Nephron (organoid): ENCODE measurements around the gene PPRC1.

ENCODE experiments used
- H3K27ac Mint-ChIP-seq, 3 experiments: 2 replicates each; pipeline ENCODE4 v1.8.0; 2020; ENCODE audit warnings: mixed read lengths in 3 of 3, mild to moderate bottlenecking in 2 of 3, moderate library complexity in 1 of 3
- H3K27me3 Mint-ChIP-seq: 2 replicates; pipeline ENCODE4 v1.8.0; 2021; ENCODE audit warnings: low read depth, mild to moderate bottlenecking, moderate library complexity, mixed read lengths
- H3K36me3 Mint-ChIP-seq: 2 replicates; pipeline ENCODE4 v1.8.0; 2020; ENCODE audit warnings: low read depth, mixed read lengths
- H3K4me1 Mint-ChIP-seq: 2 replicates; pipeline ENCODE4 v1.8.0; 2020; ENCODE audit warnings: mixed read lengths
- H3K4me3 Mint-ChIP-seq, 3 experiments: 2 replicates each; pipeline ENCODE4 v1.8.0; 2020; ENCODE audit warnings: mild to moderate bottlenecking in 3 of 3, mixed read lengths in 3 of 3, moderate library complexity in 2 of 3
- H3K9me3 Mint-ChIP-seq: 2 replicates; pipeline ENCODE4 v1.8.0; 2020; ENCODE audit warnings: mixed read lengths
- CTCF ChIP-seq, 3 experiments: fragments of 200-600 bp; sonication (generic); IDR thresholded peaks; one replicate each; pipeline ENCODE4 v1.5.0; 2021; ENCODE audit warnings: antibody characterized with exemption in 3 of 3; ENCODE audit not compliant: unreplicated experiment in 3 of 3

PPRC1 gene

GRCh38 chr10:102147561-102147960 lies 14.7 kb downstream of the PPRC1 start:
- Mint-ChIP-seq H3K9me3 (no peaks in the 10 kb centered on the region), H3K4me1 (peaks cover 17% of the 10 kb centered on the region), H3K27ac (no peak overlapping the region), H3K27me3 (no peaks in the 10 kb centered on the region), H3K36me3 (peaks cover 64% of the 10 kb centered on the region), H3K4me3 (no peak overlapping the region)
- no peak for TF ChIP-seq CTCF (IDR thresholded peaks at IDR 0.05; ENCODE audit: unreplicated experiment in 3 of 3)

GRCh38 chr10:102148275-102148674 lies 15.4 kb downstream of the PPRC1 start:
- H3K4me3 Mint-ChIP-seq: no peak overlapping the region
- no peaks in the 10 kb centered on the region for H3K9me3 Mint-ChIP-seq
- H3K36me3 Mint-ChIP-seq: peaks cover 61% of the 10 kb centered on the region
- no peak overlapping the region for H3K27ac Mint-ChIP-seq
- H3K4me1 Mint-ChIP-seq: peaks cover 24% of the 10 kb centered on the region
- H3K27me3 Mint-ChIP-seq: no peaks in the 10 kb centered on the region
- no peak for TF ChIP-seq CTCF (IDR thresholded peaks at IDR 0.05; ENCODE audit: unreplicated experiment in 3 of 3)

GRCh38 chr10:102150970-102151773 lies 18.3 kb downstream of the PPRC1 start:
- peaks cover 20% of the 10 kb centered on the region for H3K4me1 Mint-ChIP-seq
- no peaks in the 10 kb centered on the region for H3K9me3 Mint-ChIP-seq
- no peaks in the 10 kb centered on the region for H3K27me3 Mint-ChIP-seq
- peak overlapping the region; percentile 87 to 92 (median 91) for H3K27ac Mint-ChIP-seq
- peak overlapping the region; percentile 94 to 99 (median 97) for H3K4me3 Mint-ChIP-seq
- peaks cover 48% of the 10 kb centered on the region for H3K36me3 Mint-ChIP-seq
- TF ChIP-seq CTCF (IDR thresholded peaks at IDR 0.05; ENCODE audit: unreplicated experiment in 3 of 3): no peak

GRCh38 chr10:102151774-102152544 lies 19.1 kb downstream of the PPRC1 start, which contains the start of gene NOLC1:
Gene NOLC1 (plus strand): TSS chr10:102152389. CDS start chr10:102152411, 22 bp downstream.
- TF ChIP-seq CTCF (IDR thresholded peaks at IDR 0.05; ENCODE audit: unreplicated experiment in 3 of 3): no peak
- no peaks in the 10 kb centered on the region for H3K9me3 Mint-ChIP-seq
- peak within 1 kb of the TSS; percentile 94 to 99 (median 97) for H3K4me3 Mint-ChIP-seq
- H3K36me3 Mint-ChIP-seq: peaks cover 46% of the 10 kb centered on the region
- H3K27ac Mint-ChIP-seq: peak within 1 kb of the TSS; percentile 87 to 92 (median 91)
- no peaks in the 10 kb centered on the region for H3K27me3 Mint-ChIP-seq
- H3K4me1 Mint-ChIP-seq: peaks cover 20% of the 10 kb centered on the region

GRCh38 chr10:102152545-102152890 lies 19.7 kb downstream of the PPRC1 start:
- Mint-ChIP-seq H3K27me3 (no peaks in the 10 kb centered on the region), H3K9me3 (no peaks in the 10 kb centered on the region), H3K36me3 (peaks cover 46% of the 10 kb centered on the region), H3K4me3 (peak overlapping the region; percentile 94 to 99 (median 97)), H3K4me1 (peaks cover 20% of the 10 kb centered on the region), H3K27ac (peak overlapping the region; percentile 87 to 92 (median 91))
- TF ChIP-seq CTCF (IDR thresholded peaks at IDR 0.05; ENCODE audit: unreplicated experiment in 3 of 3): no peak
